Right lobe of liver (tissue), 6 donors: Measurements from ENCODE around the gene TNIP1. TPM values are rescaled to one million over a fixed set of nuclear protein-coding genes. Genes with fewer than 3 reads are reported as not detected.

Experiments used
- ATAC-seq, 4 donors: fragments of 200-7000 bp; cut with Tn5 transposase; one replicate each; pipeline ENCODE4 v1.9.1; 2020; ENCODE audit warnings: mild to moderate bottlenecking in 4 of 4, moderate library complexity in 4 of 4
- DNase-seq, 3 donors: peaks; one replicate each; pipeline ENCODE4 v3.0.0-alpha.2; 2020
- H3K27ac ChIP-seq, 3 donors: fragments of 200-600 bp; one replicate each; pipeline ENCODE4 v1.8.0; 2022
- H3K27me3 ChIP-seq, 2 donors: fragments of 200-600 bp; one replicate each; pipeline ENCODE4 v1.8.0; 2022
- H3K36me3 ChIP-seq, 4 donors: fragments of 200-600 bp; sonication (generic) in 1 of 4; one replicate each; pipeline versions ENCODE4 v1.5.1 to v1.8.0; 2017 to 2022; ENCODE audit warnings: control low read depth in 1 of 4
- H3K4me1 ChIP-seq, 4 donors: fragments of 200-600 bp; sonication (generic) in 1 of 4; one replicate each; pipeline versions ENCODE4 v1.5.1 to v1.8.0; 2017 to 2022; ENCODE audit warnings: control low read depth in 1 of 4
- H3K4me3 ChIP-seq, 3 donors: fragments of 200-600 bp; one replicate each; pipeline ENCODE4 v1.8.0; 2022
- H3K9me3 ChIP-seq, 4 donors: fragments of 200-600 bp; sonication (generic) in 1 of 4; one replicate each; pipeline versions ENCODE4 v1.5.1 to v1.8.0; 2017 to 2022; ENCODE audit warnings: control low read depth in 1 of 4
- POLR2A ChIP-seq: fragments of 450-650 bp; IDR thresholded peaks from one replicate; pipeline ENCODE4 v1.6.1; 2017; ENCODE audit warnings: antibody characterized with exemption, mild to moderate bottlenecking
- WGBS: methylation state at CpG from one replicate; pipeline ENCODE4 v1.1.6; 2018; ENCODE audit warnings: low coverage, low lambda C conversion rate; ENCODE audit not compliant: insufficient coverage; ENCODE audit errors: missing lambda C conversion rate; 5-methylcytosine and 5-hydroxymethylcytosine counted together
- intact Hi-C, 2 donors: fragments of 100-400 bp; cut with DNase I; formaldehyde crosslinking; loops; one replicate each; pipeline versions ENCODE4 v1.11.2 to v1.14.1; 2022
- total RNA-seq, 6 experiments: library from RNA; depleted of rRNA in 2 of 6; stranded (reverse); fragments of >200 nt in 2 of 6; fragmentation: NEBNext Ultra II Directional in 3 of 6; extraction: Animal tissue kit (Norgen Biotek cat#: 25700) in 3 of 6; gene quantifications; one replicate each; pipeline versions ENCODE4 v1.1.0 to v1.2.4, GENCODE V29; 2016 to 2023
- TF ChIP-seq, protein P1 (sequence below), 4 donors: fragments of 200-600 bp in 3 of 4; fragments of 450-650 bp in 1 of 4; IDR thresholded peaks; one replicate each; pipeline versions ENCODE4 v1.5.1 to v1.8.0; 2016 to 2022; ENCODE audit warnings: antibody characterized with exemption in 4 of 4, mild to moderate bottlenecking in 2 of 4
- donor health status: DM: no; HTN: yes; CAD: no.
- donor health status: DM: no; HTN: no; CAD: no.
- donor health status: DM: no; HTN: no; CAD: no.
- donor health status: DM: no; HTN: yes; CAD: no.
- donor health status: DM: no; HTN: yes; CAD: no.

Gene TNIP1
- total RNA-seq, 6 experiments from 2014 or later, result 70.1 to 155 (median 79.1) TPM

- DNase-seq (no peak), ATAC-seq (no peak)
- no peak for TF ChIP-seq POLR2A
- TF ChIP-seq, protein P1, sequence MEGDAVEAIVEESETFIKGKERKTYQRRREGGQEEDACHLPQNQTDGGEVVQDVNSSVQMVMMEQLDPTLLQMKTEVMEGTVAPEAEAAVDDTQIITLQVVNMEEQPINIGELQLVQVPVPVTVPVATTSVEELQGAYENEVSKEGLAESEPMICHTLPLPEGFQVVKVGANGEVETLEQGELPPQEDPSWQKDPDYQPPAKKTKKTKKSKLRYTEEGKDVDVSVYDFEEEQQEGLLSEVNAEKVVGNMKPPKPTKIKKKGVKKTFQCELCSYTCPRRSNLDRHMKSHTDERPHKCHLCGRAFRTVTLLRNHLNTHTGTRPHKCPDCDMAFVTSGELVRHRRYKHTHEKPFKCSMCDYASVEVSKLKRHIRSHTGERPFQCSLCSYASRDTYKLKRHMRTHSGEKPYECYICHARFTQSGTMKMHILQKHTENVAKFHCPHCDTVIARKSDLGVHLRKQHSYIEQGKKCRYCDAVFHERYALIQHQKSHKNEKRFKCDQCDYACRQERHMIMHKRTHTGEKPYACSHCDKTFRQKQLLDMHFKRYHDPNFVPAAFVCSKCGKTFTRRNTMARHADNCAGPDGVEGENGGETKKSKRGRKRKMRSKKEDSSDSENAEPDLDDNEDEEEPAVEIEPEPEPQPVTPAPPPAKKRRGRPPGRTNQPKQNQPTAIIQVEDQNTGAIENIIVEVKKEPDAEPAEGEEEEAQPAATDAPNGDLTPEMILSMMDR (IDR thresholded peaks at IDR 0.05), result no peak
- Histone ChIP-seq H3K9me3 (no peaks in the 10 kb centered on the region), H3K4me3 (no peak overlapping the region), H3K36me3 (peaks cover 0 to 40% (median 16%) of the 10 kb centered on the region in 4 donors), H3K27me3 (no peaks in the 10 kb centered on the region), H3K27ac (peak overlapping the region in 2 of 3 donors; percentile 21 to 61), H3K4me1 (peaks cover 0 to 51% (median 17%) of the 10 kb centered on the region in 4 donors)
- intact Hi-C loops, result no loop called here
- 90% methylated on average over 2 of the region's 5 CpGs for WGBS
These were observed 18.3 kb downstream of the TNIP1 start for GRCh38 chr5:151062405-151063141.

DNA sequence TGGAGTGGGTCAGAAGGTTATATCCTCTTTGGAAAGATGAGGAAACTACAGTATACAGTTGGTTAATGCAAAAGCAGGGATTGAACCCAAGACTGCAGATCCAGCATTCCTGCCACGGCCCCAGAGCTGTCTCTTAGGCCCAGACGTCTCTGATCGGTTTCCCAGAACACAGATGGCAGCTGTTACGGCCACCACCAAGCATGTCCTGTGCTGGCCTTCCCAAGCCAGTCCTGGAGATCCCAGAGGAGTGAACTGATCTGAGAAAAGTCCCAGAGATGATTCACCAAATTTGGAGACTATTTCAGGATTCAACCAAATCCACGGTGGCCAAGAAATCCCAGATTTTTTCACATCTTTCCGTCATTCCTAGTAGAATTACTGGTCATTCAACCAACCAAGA lies 20.1 kb downstream of the TNIP1 start:
- H3K4me1 ChIP-seq, result peaks cover 0 to 49% (median 17%) of the 10 kb centered on the region in 4 donors
- 90% methylated on average over 2 of the region's 6 CpGs for WGBS
- peaks cover 0 to 47% (median 23%) of the 10 kb centered on the region in 4 donors for H3K36me3 ChIP-seq
- no peaks in the 10 kb centered on the region for H3K27me3 ChIP-seq
- no peak for ATAC-seq
- no peak overlapping the region for H3K4me3 ChIP-seq
- TF ChIP-seq, protein P1 (IDR thresholded peaks at IDR 0.05), result no peak
- no peak for TF ChIP-seq POLR2A
- H3K9me3 ChIP-seq, result no peaks in the 10 kb centered on the region
- no peak for DNase-seq
- H3K27ac ChIP-seq, result peak overlapping the region; percentile 50 to 74 (median 59)
- intact Hi-C loops, result no loop called here

DNA sequence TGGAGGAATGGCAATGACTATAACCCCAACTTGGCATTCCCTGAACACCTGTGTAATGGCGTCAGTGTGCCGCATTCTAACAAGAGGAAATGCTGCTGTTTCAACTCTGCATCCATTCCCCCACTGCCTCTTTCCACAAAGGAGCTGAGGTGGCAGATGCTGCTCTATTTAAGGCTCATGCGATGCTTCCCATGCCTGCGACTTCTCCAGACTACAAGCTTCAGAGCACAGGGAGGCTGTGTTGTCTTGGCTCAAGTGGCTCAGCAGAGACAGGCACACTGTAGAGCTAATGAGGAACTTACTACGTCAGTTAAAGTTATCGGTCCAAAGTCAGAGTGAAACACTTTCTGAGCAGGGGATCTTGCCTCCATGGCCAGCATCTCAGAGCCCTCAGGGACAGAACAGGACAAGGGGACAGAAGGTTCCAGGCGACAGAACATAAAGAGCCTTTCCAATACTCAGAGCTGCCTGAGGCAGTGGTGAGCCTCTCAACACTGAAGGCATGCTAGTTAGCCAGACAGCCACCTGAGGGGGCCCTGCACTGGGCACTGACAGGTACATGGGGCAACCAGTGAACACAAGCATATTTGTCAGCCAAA lies 21.8 kb downstream of the TNIP1 start:
- DNase-seq (peak in 1 of 3 donors; percentile 75), ATAC-seq (peak; percentile 23 to 73 (median 54))
- H3K27ac ChIP-seq, result peak overlapping the region; percentile 8 to 74 (median 59)
- no peak overlapping the region for H3K4me3 ChIP-seq
- H3K27me3 ChIP-seq, result no peaks in the 10 kb centered on the region
- TF ChIP-seq, protein P1 (IDR thresholded peaks at IDR 0.05), result peak in 3 of 4 donors; percentile 31 to 51 (median 32)
- TF ChIP-seq POLR2A, result no peak
- peaks cover 0 to 36% (median 15%) of the 10 kb centered on the region in 4 donors for H3K4me1 ChIP-seq
- 70% methylated on average over 4 of the region's 7 CpGs for WGBS
- peaks cover 0 to 60% (median 29%) of the 10 kb centered on the region in 4 donors for H3K36me3 ChIP-seq
- intact Hi-C loops, result no loop called here
- H3K9me3 ChIP-seq, result no peaks in the 10 kb centered on the region

DNA sequence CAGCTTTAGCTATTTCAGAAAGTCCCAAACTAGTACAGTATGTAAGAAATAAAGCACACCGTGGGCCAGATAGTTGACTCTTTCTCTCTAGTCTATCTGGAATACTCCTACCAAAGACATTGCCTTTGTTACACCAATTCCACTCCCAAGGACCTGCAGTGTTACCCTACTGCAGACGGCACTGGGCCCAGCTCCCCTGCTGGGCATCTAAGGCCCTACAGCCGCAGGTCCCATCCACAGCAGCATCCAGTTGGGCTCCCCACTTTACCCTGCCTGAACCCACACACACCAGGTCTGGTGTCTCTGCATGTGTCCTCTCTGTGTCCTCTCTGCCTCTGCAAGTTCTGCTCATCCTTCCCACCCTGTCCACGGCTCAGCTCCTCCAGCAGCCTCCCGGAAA lies 22.5 kb downstream of the TNIP1 start:
- H3K27me3 ChIP-seq, result no peaks in the 10 kb centered on the region
- no peaks in the 10 kb centered on the region for H3K9me3 ChIP-seq
- intact Hi-C loops, result no loop called here
- TF ChIP-seq, protein P1 (IDR thresholded peaks at IDR 0.05), result no peak
- no peak for TF ChIP-seq POLR2A
- H3K4me1 ChIP-seq, result peaks cover 0 to 29% (median 10%) of the 10 kb centered on the region in 4 donors
- no peak for ATAC-seq
- DNase-seq, result no peak
- H3K4me3 ChIP-seq, result no peak overlapping the region
- 71% methylated on average over 3 of the region's 5 CpGs for WGBS
- H3K36me3 ChIP-seq, result peaks cover 0 to 63% (median 31%) of the 10 kb centered on the region in 4 donors
- no peak overlapping the region for H3K27ac ChIP-seq
